AG04450 (cell line): ENCODE measurements around the gene PURB. TPM values are rescaled to one million over a fixed set of nuclear protein-coding genes. Genes with fewer than 3 reads are reported as not detected.
A peak's percentile ranks its signal among the peaks of the same experiment; 100 is the strongest.

ENCODE experiments used
- CTCF ChIA-PET: fragments of 300-600, 350-600 bp; formaldehyde crosslinking; extraction: SDS; loops from one replicate; lab custom pipeline; 2022; ENCODE audit warnings: antibody characterized with exemption, inconsistent platforms; lab: Charles Lee
- POLR2A ChIA-PET: fragments of 350-600 bp; formaldehyde crosslinking; extraction: SDS; loops from one replicate; lab custom pipeline; 2021; ENCODE audit warnings: antibody characterized with exemption, inconsistent platforms; lab: Yijun Ruan, JAX
- DNase-seq: peaks from one replicate; pipeline ENCODE4 v3.0.0-alpha.2; 2011; ENCODE audit warnings: low read depth, low spot score
- H3K27ac ChIP-seq: one replicate; pipeline ENCODE4 v1.5.1; 2012; ENCODE audit warnings: low read depth, low read length, control low read depth
- H3K27me3 ChIP-seq: one replicate; pipeline ENCODE4 v1.6.0; 2012; ENCODE audit warnings: low read length; ENCODE audit not compliant: control insufficient read depth, insufficient read depth
- H3K4me3 ChIP-seq: 2 replicates; pipeline ENCODE4 v1.5.1; 2011; ENCODE audit warnings: mild to moderate bottlenecking, low read depth, low read length, control low read depth
- H3K9me3 ChIP-seq: 2 replicates; pipeline ENCODE4 v1.5.1; 2012; ENCODE audit warnings: low read length; ENCODE audit not compliant: control insufficient read depth, insufficient read depth
- polyA plus RNA-seq: library from polyadenylated mRNA; depleted of rRNA; stranded (reverse); fragments of >200 nt; gene quantifications from 2 replicates; pipeline ENCODE4 v1.2.3, GENCODE V29; 2011
- TF ChIP-seq, protein P1 (sequence below): IDR thresholded peaks from 2 replicates; pipeline ENCODE4 v1.5.1; 2011; ENCODE audit warnings: low read depth, low read length, control low read depth, inconsistent platforms

The PURB gene
- polyA plus RNA-seq, 1 experiment: 7.6 TPM

DNA sequence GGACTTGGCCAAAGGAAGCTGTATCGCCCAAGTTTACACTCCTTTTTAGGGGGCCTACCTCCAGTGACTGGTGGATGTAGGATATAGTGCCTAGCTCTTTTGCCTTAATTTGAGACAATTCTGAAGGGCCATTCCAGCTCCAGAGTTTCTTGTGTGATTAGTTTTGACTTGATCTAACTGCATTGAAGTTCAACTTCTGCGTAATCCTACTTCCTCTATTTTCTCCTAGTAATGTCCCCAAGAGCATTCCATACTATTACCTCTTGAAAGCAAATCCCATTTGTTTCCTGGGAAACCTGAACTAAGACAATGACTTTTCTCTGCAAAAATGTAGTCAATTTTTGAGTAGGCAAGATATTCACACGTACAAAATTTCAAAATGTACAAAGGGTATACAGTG lies 32.7 kb downstream of the PURB start:
- Histone ChIP-seq H3K27ac (no peak overlapping the region), H3K9me3 (no peaks in the 10 kb centered on the region), H3K4me3 (no peak overlapping the region), H3K27me3 (no peaks in the 10 kb centered on the region)
- CTCF ChIA-PET: interaction anchor here (1.2 to 2.3 kb wide), 2 partner anchors 70 to 283 kb away, joined by 5 to 8 read pairs; no protein-coding TSS in a partner anchor
- TF ChIP-seq, protein P1, sequence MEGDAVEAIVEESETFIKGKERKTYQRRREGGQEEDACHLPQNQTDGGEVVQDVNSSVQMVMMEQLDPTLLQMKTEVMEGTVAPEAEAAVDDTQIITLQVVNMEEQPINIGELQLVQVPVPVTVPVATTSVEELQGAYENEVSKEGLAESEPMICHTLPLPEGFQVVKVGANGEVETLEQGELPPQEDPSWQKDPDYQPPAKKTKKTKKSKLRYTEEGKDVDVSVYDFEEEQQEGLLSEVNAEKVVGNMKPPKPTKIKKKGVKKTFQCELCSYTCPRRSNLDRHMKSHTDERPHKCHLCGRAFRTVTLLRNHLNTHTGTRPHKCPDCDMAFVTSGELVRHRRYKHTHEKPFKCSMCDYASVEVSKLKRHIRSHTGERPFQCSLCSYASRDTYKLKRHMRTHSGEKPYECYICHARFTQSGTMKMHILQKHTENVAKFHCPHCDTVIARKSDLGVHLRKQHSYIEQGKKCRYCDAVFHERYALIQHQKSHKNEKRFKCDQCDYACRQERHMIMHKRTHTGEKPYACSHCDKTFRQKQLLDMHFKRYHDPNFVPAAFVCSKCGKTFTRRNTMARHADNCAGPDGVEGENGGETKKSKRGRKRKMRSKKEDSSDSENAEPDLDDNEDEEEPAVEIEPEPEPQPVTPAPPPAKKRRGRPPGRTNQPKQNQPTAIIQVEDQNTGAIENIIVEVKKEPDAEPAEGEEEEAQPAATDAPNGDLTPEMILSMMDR: no peak
- POLR2A ChIA-PET: interaction anchor here (2.2 kb wide), 1 partner anchor 32 kb away, joined by 5 read pairs; the partner anchor contains the start of gene PURB
- no peak for DNase-seq

GRCh38 chr7:44849885-44850544 lies 35.3 kb downstream of the PURB start:
- CTCF ChIA-PET: interaction anchor here (0.6 kb wide), 2 partner anchors 150 to 262 kb away, joined by 3 to 4 read pairs; no protein-coding TSS in a partner anchor
- POLR2A ChIA-PET: interaction anchor here (0.6 kb wide), 3 partner anchors 35 to 49 kb away, joined by 3 read pairs; partner anchors contain the start of gene PURB
- H3K9me3 ChIP-seq: no peaks in the 10 kb centered on the region
- H3K27ac ChIP-seq: no peak overlapping the region
- H3K4me3 ChIP-seq: no peak overlapping the region
- H3K27me3 ChIP-seq: no peaks in the 10 kb centered on the region
- TF ChIP-seq, protein P1: no peak
- DNase-seq: no peak

DNA sequence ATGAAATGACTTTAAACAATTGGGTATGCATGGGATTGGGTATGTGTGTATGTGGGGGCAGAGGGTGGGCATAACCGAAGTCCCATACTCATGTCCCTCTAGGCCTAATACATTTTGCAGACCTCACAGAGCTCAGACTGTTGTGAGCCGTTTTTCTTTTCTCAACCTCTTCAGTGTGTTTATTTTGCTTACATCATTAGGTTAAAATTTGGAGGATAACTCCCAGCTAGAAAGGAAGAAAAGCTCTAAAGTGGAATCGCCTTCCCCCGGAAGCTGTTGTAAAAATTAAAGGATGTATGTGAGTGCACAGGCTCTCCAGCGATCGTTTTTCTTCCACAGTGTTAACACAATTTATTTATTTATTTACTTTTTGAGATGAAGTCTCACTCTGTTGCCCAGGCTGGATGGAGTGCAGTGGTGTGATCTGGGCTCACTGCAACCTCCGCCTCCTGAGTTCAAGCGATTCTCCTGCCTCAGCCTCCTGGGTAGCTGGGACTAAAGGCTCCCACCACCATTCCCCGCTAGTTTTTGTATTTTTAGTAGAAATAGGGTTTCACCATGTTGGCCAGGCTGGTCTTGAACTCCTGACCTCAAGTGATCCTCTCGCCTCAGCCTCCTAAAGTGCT lies 36.0 kb downstream of the PURB start:
- Histone ChIP-seq H3K27me3 (no peaks in the 10 kb centered on the region), H3K9me3 (no peaks in the 10 kb centered on the region), H3K4me3 (no peak overlapping the region; the same call in 1 of the 2 replicates), H3K27ac (peak overlapping the region; percentile 42)
- CTCF ChIA-PET: interaction anchor here (0.6 to 1.5 kb wide), 4 partner anchors 9 to 261 kb away, joined by 3 to 4 read pairs (median 4); no protein-coding TSS in a partner anchor
- DNase-seq: no peak
- POLR2A ChIA-PET: interaction anchor here (0.6 to 1.3 kb wide), 4 partner anchors 35 to 81 kb away, joined by 3 to 4 read pairs (median 3); partner anchors contain the start of gene PURB
- TF ChIP-seq, protein P1: no peak

GRCh38 chr7:44847920-44848634 lies 37.3 kb downstream of the PURB start, which contains the start of gene H2AZ2:
H2AZ2 (minus strand) TSS chr7:44848087; CDS start chr7:44847971, 116 bp downstream.
- ChIA-PET POLR2A (interaction anchor here (0.6 to 1.9 kb wide), 14 partner anchors 19 to 274 kb away, joined by 3 to 6 read pairs (median 3); partner anchors contain the start of genes DDX56, PURB, TBRG4 and TMED4), CTCF (interaction anchor here (0.7 to 1.7 kb wide), 9 partner anchors 10 to 288 kb away, joined by 3 to 10 read pairs (median 4); no protein-coding TSS in a partner anchor)
- peak; percentile 99 for DNase-seq

More at GRCh38 chr7:44847920-44848634, 37.3 kb downstream of the PURB start, which contains the start of gene H2AZ2:
- Histone ChIP-seq H3K27ac (peak within 1 kb of the TSS; percentile 85), H3K9me3 (no peaks in the 10 kb centered on the region), H3K4me3 (peak within 1 kb of the TSS; percentile 80), H3K27me3 (no peaks in the 10 kb centered on the region)
- TF ChIP-seq, protein P1: no peak
